Activated CD4-positive, alpha-beta T cell treated with anti-CD3 and anti-CD28 coated beads, Interleukin-2, amount 10 ng/mL, durations not matched to agents 24 days and 14 days (primary cell): ENCODE data around the gene RPTOR. TPM values are rescaled to one million over a fixed set of nuclear protein-coding genes. Genes with fewer than 3 reads are reported as not detected.

Source experiments
- DNase-seq: peaks from one replicate; pipeline ENCODE4 v3.0.0; 2022
- H3K27ac Mint-ChIP-seq: one replicate; pipeline ENCODE4 v1.8.0; 2022; ENCODE audit warnings: mild to moderate bottlenecking, mixed read lengths
- H3K27me3 Mint-ChIP-seq: one replicate; pipeline ENCODE4 v1.8.0; 2022; ENCODE audit warnings: mixed read lengths
- H3K36me3 Mint-ChIP-seq: one replicate; pipeline ENCODE4 v1.8.0; 2022; ENCODE audit warnings: low read depth, mild to moderate bottlenecking, mixed read lengths
- H3K4me1 Mint-ChIP-seq: one replicate; pipeline ENCODE4 v1.8.0; 2021; ENCODE audit warnings: mixed read lengths
- H3K4me3 Mint-ChIP-seq: one replicate; pipeline ENCODE4 v1.8.0; 2022; ENCODE audit warnings: mild to moderate bottlenecking, moderate library complexity, mixed read lengths
- H3K9me3 Mint-ChIP-seq: one replicate; pipeline ENCODE4 v1.8.0; 2021; ENCODE audit warnings: mixed read lengths
- intact Hi-C: fragments of 100-400 bp; cut with micrococcal nuclease; formaldehyde crosslinking; loops from one replicate; pipeline ENCODE4 v1.15.1; 2023
- total RNA-seq: library from RNA; stranded (reverse); gene quantifications from 2 replicates; pipeline ENCODE4 v1.2.3, GENCODE V29; 2022

The RPTOR gene
- total RNA-seq, 1 donor from 2014 or later: 67.2 TPM

DNA sequence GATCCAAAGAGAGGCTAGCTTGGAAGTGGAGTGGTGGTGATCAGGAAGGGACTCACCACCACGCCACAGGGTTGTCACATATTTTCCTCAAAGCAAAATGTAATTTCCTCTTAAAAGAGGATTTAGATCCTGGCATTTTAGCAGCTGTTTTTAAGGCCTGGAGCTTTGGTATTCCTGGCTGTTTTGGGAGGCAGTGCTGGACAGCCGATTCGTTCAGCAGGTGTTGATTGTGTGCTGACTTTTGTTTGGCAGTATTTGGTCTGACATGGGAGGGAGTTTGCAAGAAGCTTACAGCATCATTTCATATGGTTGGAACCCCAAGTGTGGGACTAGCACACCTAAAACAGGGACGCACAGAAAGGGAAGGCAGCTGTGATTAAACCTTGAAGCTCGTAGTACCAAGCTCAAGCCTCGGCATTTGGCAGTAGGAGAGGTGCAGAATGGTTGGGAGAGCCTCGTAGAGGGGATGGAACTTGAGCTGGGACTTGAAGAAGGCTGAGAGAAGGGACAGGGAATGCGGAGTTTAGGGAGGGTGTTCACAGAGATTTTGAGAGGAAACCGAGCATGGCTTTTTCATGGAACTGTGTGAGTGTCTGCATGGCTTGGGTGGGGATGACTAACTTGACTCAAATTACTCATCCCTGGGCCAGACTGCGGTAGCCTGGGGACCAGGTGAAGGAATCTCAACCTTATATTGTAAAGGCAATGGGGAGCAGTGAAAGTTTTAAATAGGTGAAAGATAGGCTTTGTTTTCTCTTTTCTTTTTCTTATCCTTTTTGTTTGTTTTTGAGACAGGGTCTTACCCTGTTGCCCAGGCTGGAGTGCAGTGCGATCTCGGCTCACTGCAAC lies 52.3 kb downstream of the RPTOR start:
- H3K27me3 Mint-ChIP-seq: no peaks in the 10 kb centered on the region
- H3K36me3 Mint-ChIP-seq: peaks cover 11% of the 10 kb centered on the region
- H3K4me1 Mint-ChIP-seq: peaks cover 58% of the 10 kb centered on the region
- intact Hi-C loops: loop anchor here (10.0 kb wide), 1 partner anchor 238 kb away; no protein-coding TSS in a partner anchor
- H3K9me3 Mint-ChIP-seq: no peaks in the 10 kb centered on the region
- no peak for DNase-seq
- peak overlapping the region; percentile 75 for H3K27ac Mint-ChIP-seq
- H3K4me3 Mint-ChIP-seq: peak overlapping the region; percentile 13

DNA sequence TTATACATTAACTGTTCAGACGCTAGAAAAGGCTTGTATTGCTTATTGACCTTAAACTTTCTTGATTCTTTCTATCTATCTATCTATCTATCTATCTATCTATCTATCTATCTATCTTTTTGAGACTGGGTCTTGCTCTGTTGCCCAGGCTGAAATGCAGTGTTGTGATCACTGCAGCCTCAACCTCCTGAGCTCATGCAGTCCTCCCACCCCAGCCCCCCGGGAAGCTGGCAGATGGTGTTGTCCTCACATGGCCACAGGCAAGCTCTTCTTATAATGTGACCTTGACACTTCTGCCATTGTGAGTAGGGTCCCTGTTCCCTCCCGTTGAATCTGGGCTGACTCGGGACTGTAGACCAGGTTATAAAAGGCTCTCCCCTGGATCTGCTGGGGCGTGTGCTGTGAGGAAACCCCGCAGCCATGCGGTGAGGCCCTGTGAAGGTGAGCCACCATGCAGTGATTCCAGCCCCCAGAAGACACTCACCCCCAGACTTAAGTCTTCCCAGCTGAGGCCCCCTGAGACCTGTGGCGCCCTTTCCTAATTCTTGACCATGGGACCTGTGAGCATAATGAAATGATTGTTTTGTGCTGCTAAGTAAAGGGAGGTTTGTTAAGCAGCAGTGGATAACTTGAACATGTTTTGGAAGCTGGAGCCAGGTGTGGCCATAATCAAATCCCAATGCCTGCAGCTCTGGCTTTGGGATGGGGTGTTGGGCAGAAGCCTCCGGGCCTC lies 54.3 kb downstream of the RPTOR start:
- DNase-seq: no peak
- no peaks in the 10 kb centered on the region for H3K27me3 Mint-ChIP-seq
- H3K4me1 Mint-ChIP-seq: peaks cover 65% of the 10 kb centered on the region
- peaks cover 15% of the 10 kb centered on the region for H3K36me3 Mint-ChIP-seq
- H3K9me3 Mint-ChIP-seq: no peaks in the 10 kb centered on the region
- H3K27ac Mint-ChIP-seq: no peak overlapping the region
- H3K4me3 Mint-ChIP-seq: no peak overlapping the region
- intact Hi-C loops: loop anchor here (10.0 kb wide), 1 partner anchor 236 kb away; no protein-coding TSS in a partner anchor

DNA sequence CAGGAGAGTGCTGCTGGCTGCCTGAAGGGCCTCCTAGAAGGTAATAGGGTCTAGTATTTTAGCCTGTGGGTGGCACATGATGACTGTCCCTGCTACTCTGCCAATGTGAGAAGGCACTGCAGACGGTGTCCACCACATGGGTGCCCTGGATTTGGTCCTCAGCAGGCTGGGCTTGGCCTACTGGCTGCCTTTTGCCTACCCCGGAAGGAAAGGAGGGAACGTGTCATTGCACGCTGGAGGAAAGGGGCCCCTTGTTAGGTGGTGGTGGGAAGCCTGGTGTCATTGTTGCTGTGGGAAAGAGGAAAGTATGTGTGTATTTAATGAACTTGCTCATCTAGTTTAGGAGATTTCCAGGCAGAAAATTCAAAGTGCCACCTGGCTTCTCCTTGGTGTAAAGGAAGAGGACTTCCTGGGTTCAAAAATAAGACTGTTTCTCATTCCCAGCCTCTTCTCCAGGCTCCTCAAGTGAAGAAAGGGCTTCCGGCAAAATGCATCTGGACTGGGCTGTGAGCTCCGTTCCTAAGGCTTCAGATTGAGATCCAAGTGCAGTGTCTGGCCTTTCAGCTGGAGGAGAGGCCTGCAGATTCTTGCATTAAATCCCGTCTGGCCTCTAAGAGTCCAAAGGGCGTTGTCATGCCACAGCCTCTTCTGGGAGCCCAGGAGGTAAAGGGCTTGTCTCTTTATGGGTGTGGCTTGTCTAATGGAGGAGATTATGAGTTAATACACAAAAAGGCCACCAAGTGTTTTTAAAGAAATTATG lies 55.1 kb downstream of the RPTOR start:
- peaks cover 69% of the 10 kb centered on the region for H3K4me1 Mint-ChIP-seq
- peaks cover 21% of the 10 kb centered on the region for H3K36me3 Mint-ChIP-seq
- no peak for DNase-seq
- peak overlapping the region; percentile 56 for H3K27ac Mint-ChIP-seq
- intact Hi-C loops: loop anchor here (10.0 kb wide), 2 partner anchors 235 to 295 kb away; no protein-coding TSS in a partner anchor
- no peaks in the 10 kb centered on the region for H3K27me3 Mint-ChIP-seq
- H3K4me3 Mint-ChIP-seq: peak overlapping the region; percentile 18
- no peaks in the 10 kb centered on the region for H3K9me3 Mint-ChIP-seq

DNA sequence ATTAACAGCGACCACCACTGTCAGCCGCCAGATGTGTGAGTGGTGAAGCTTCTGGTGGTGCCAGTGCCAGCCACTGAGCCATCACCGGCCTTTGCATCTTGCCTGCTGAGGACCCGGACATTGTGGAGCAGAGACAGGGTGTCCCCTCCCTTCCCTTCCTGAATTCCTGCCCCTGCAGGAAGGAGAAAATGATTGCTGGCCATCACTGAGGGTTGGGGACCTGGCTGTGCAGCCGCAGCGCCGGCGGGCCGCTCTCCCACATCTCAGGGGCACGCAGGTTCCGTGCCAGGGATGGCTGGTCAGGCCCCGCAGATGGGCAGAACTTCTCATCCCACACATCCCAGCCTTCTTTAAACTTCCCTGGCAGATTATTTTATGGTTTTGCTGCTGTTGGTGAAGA lies 56.5 kb downstream of the RPTOR start:
- intact Hi-C loops: loop anchor here (10.0 kb wide), 1 partner anchor 294 kb away; no protein-coding TSS in a partner anchor
- H3K9me3 Mint-ChIP-seq: no peaks in the 10 kb centered on the region
- no peak overlapping the region for H3K27ac Mint-ChIP-seq
- peaks cover 28% of the 10 kb centered on the region for H3K36me3 Mint-ChIP-seq
- DNase-seq: no peak
- no peak overlapping the region for H3K4me3 Mint-ChIP-seq
- H3K27me3 Mint-ChIP-seq: no peaks in the 10 kb centered on the region
- peaks cover 71% of the 10 kb centered on the region for H3K4me1 Mint-ChIP-seq

DNA sequence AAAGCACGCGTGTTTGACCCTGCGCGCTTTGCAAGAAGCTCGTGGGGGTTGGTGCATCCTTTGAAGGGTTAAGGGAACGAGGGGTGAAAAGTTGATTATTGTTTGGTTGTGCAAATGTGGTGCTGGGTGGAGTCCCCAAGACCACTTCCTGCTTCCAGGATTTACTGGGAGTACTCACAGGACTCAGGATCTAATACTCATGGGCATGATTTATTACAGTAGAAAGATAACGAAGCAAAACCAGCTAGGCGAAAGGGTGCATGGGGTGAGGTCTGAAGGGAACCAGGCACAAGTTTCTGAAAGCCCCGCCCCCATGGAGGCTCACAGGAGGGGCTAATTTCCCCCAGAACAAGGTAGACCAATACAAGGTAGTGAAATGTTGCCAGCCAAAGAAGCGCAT lies 58.8 kb downstream of the RPTOR start:
- peaks cover 22% of the 10 kb centered on the region for H3K36me3 Mint-ChIP-seq
- H3K4me1 Mint-ChIP-seq: peaks cover 54% of the 10 kb centered on the region
- peak overlapping the region; percentile 19 for H3K27ac Mint-ChIP-seq
- H3K4me3 Mint-ChIP-seq: no peak overlapping the region
- no peak for DNase-seq
- intact Hi-C loops: loop anchor here (10.0 kb wide), 1 partner anchor 291 kb away; no protein-coding TSS in a partner anchor
- no peaks in the 10 kb centered on the region for H3K27me3 Mint-ChIP-seq
- H3K9me3 Mint-ChIP-seq: no peaks in the 10 kb centered on the region

DNA sequence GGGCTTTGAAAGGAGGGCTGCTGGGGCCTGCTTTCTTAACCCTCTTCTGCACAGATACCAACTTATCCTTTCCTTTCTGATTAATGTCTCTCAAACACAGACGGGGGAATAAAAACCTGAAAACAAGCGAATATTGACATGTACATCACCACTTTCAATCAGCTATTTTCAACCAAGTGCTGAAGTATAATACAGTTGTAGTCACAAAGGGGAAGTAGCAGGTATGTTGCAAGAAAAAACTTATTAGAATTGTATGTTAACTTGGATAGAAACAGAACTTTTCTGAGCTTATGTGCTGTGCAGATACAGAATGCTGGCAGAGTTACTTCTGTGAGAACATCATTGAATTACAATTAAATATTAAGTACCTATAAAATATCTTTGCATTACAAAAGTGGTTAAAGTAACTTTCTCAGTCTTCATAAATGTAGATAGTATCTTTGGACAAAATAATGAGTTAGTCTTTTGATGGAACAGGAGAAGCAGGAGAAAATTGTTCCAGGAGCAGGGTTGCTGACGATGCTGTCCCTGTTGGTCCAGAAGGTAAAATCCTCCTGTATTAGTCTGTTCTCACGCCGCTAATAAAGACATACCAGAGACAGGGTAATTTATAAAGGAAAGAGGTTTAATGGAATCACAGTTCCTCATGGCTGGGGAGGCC lies 59.5 kb downstream of the RPTOR start:
- Mint-ChIP-seq H3K9me3 (no peaks in the 10 kb centered on the region), H3K36me3 (peaks cover 22% of the 10 kb centered on the region), H3K4me1 (peaks cover 58% of the 10 kb centered on the region), H3K27me3 (no peaks in the 10 kb centered on the region), H3K4me3 (no peak overlapping the region), H3K27ac (peak overlapping the region; percentile 86)
- intact Hi-C loops: loop anchor here (2.0 to 10.0 kb wide), 4 partner anchors 13 to 291 kb away; no protein-coding TSS in a partner anchor
- no peak for DNase-seq

DNA sequence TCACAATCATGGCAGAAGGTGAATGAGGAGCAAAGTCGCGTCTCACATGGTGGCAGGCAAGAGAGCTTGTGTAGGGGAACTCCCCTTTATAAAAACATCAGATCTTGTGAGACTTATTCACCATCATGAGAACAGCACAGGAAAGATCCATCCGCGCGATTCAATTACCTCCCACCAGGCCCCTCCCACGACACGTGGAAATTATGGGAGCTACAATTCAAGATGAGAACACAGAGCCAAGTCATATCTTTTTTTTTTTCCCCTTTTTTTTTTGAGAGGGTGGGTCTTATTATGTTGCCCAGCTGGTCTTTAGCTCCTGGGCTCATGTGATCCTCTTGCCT lies 60.0 kb downstream of the RPTOR start:
- intact Hi-C loops: loop anchor here (1.0 to 10.0 kb wide), 5 partner anchors 14 to 290 kb away; no protein-coding TSS in a partner anchor
- Mint-ChIP-seq H3K4me1 (peaks cover 56% of the 10 kb centered on the region), H3K27ac (peak overlapping the region; percentile 86), H3K27me3 (no peaks in the 10 kb centered on the region), H3K9me3 (no peaks in the 10 kb centered on the region), H3K4me3 (no peak overlapping the region), H3K36me3 (peaks cover 22% of the 10 kb centered on the region)
- DNase-seq: no peak

DNA sequence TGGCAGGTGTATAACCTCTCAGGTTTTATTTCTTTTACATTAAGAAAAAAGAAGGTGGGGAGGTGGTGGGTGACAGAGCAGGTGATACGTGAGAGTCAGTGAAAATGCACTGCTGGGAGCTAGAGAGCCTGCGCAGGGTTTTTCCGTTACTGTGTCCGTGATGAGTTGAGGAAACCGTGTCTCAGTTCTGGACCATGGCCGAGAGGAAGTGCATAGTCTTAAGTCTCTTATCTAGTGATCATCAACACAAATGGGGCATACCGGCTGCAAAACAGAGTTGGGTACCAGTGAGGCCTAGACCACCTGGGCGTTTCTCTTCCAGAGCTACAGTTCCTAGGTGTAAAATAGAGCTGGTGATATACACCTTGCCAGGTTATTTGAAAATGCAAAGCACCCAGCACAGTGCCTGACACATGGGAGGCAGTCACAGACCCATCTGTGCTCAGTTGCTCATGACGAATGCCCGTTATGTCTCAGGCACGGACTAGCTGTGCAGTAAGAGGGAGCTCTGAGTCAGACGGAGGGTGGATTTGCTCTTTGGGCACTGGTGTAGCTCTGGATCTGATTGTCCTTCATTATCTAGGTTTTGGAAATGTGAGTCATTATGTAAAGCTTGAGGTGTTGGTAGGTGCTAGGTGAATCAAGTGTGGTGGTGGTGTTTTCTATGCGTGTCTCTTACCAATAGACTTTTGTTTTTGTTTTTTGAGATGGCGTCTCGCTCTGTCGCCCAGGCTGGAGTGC lies 60.9 kb downstream of the RPTOR start:
- Mint-ChIP-seq H3K27me3 (no peaks in the 10 kb centered on the region), H3K9me3 (no peaks in the 10 kb centered on the region), H3K36me3 (peaks cover 18% of the 10 kb centered on the region), H3K27ac (peak overlapping the region; percentile 86), H3K4me3 (peak overlapping the region; percentile 17), H3K4me1 (peaks cover 56% of the 10 kb centered on the region)
- intact Hi-C loops: loop anchor here (1.0 to 10.0 kb wide), 5 partner anchors 13 to 289 kb away; no protein-coding TSS in a partner anchor
- DNase-seq: peak; percentile 74

DNA sequence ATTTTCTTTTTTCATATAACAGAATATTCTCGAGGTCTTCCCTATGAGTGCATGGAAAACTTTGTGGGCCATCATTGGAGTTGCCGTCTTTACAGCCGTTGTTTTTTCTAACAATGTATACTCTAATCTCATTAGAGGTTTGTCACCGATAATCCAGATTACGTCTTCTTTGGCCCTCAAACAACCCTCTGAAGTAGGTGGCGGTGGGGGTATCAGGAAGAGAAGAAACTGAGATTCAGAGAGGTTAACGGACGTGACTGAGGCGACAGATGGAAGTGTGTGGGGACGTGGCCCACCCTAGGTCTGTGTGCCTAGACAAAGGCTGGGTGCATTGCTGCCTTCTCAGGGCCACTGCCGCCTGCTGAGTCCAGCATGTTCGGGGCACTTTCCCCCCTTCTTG lies 63.7 kb downstream of the RPTOR start:
- Mint-ChIP-seq H3K36me3 (peaks cover 16% of the 10 kb centered on the region), H3K9me3 (no peaks in the 10 kb centered on the region), H3K27ac (no peak overlapping the region), H3K4me1 (peaks cover 59% of the 10 kb centered on the region), H3K27me3 (no peaks in the 10 kb centered on the region), H3K4me3 (no peak overlapping the region)
- no peak for DNase-seq
- intact Hi-C loops: loop anchor here (10.0 kb wide), 1 partner anchor 286 kb away; no protein-coding TSS in a partner anchor

DNA sequence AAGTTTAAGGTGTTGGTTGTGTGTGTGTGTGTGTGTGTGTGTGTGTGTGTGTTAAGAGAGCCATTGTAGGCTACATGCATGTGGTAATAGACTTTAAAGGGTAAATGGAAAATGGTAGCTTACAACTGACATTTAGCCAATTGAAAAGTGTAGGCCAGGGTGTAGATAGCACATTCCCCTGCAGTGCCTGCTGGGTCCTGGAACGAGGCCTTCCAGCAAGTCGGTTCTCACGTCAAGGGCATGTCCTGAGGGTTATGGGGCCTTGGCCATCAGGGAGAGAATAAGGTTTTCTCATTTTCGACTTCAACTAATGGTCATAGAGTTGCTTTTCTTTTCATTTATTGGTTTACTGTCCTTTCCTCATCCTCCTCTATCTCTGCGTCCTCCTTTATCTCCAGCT lies 65.1 kb downstream of the RPTOR start:
- H3K4me1 Mint-ChIP-seq: peaks cover 58% of the 10 kb centered on the region

DNA sequence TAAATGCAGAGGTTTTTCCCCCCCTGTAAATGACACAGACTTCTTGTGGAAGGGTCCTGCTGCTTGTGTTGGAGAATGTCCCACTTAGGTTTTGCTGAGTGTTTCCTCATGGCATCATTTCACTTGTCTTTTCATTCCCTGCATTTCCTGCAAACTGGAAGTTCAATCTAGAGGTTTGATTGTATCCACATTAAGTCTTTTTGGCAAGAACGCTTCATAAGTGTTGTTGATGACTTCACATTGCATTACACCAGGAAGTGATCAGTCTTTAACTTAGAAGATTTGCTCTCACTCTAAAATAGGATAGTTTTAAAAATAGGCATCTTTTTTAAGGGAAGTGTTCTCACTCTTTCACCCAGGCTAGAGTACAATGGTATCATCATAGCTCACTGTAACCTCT lies 67.2 kb downstream of the RPTOR start:
- Mint-ChIP-seq H3K9me3 (no peaks in the 10 kb centered on the region), H3K4me1 (peaks cover 50% of the 10 kb centered on the region), H3K27ac (no peak overlapping the region), H3K27me3 (no peaks in the 10 kb centered on the region), H3K4me3 (no peak overlapping the region), H3K36me3 (no peaks in the 10 kb centered on the region)
- no peak for DNase-seq
- intact Hi-C loops: no loop called here

More for the DNA sequence above, 65.1 kb downstream of the RPTOR start:
- no peak for DNase-seq
- intact Hi-C loops: loop anchor here (10.0 kb wide), 1 partner anchor 285 kb away; no protein-coding TSS in a partner anchor
- no peaks in the 10 kb centered on the region for H3K9me3 Mint-ChIP-seq
- no peaks in the 10 kb centered on the region for H3K27me3 Mint-ChIP-seq
- peak overlapping the region; percentile 18 for H3K4me3 Mint-ChIP-seq
- peak overlapping the region; percentile 5 for H3K27ac Mint-ChIP-seq
- H3K36me3 Mint-ChIP-seq: peaks cover 9% of the 10 kb centered on the region

DNA sequence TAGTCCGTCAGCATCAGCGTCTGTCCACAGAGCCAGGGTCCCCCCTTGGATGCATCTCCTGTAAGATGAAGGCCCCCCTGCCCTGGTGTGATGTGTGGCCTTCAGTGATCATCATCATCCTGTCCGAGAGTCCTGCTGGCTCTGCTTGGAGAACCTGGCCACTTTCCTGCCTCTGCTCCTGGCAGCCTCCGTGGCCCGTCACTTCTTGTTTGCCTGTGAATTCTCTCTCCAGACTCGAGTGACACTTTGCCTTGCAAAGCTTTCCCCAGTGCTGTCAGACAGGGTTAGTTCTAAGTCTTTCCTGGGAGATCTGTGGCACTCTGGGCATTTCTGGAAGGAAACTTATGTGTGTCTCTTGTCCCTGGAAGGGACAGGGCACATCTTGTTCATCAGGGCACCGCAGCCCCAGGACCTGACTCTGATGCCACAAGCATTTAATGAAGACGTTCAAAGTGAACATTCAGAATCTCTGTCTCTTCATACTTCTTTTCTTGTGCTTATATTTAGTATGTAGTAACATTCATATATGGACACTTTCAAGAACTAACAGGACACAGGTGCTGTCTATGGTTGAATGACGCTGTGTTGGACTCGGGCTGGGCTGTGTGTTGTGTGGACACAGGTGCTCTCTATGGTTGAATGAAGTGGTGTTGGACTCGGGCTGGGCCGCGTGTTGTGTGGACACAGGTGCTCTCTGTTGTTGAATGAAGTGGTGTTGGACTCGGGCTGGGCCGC lies 68.5 kb downstream of the RPTOR start:
- H3K36me3 Mint-ChIP-seq: no peaks in the 10 kb centered on the region
- peaks cover 52% of the 10 kb centered on the region for H3K4me1 Mint-ChIP-seq
- H3K27me3 Mint-ChIP-seq: no peaks in the 10 kb centered on the region
- no peak overlapping the region for H3K27ac Mint-ChIP-seq
- no peak overlapping the region for H3K4me3 Mint-ChIP-seq
- intact Hi-C loops: no loop called here
- no peaks in the 10 kb centered on the region for H3K9me3 Mint-ChIP-seq
- no peak for DNase-seq
